GM23248 (cell line): Measurements from ENCODE around the gene CGNL1. TPM values are rescaled to one million over a fixed set of nuclear protein-coding genes. Genes with fewer than 3 reads are reported as not detected.
A peak's percentile ranks its signal among the peaks of the same experiment; 100 is the strongest.

Experiments
- DNase-seq: peaks from one replicate; pipeline ENCODE4 v3.0.0-alpha.2; 2015
- H2AFZ ChIP-seq: fragments of 200-600 bp; sonication (generic); 2 replicates; pipeline ENCODE4 v1.6.1; 2016; ENCODE audit warnings: antibody characterized with exemption
- H3F3A ChIP-seq: fragments of 200-600 bp; sonication (generic); 2 replicates; pipeline ENCODE4 v1.6.1; 2016; ENCODE audit warnings: mild to moderate bottlenecking, antibody characterized with exemption, mixed run types; ENCODE audit not compliant: insufficient read depth
- H3K27ac ChIP-seq: fragments of 200-600 bp; sonication (generic); 2 replicates; pipeline ENCODE4 v1.5.1; 2016; ENCODE audit warnings: mild to moderate bottlenecking
- H3K27me3 ChIP-seq: fragments of 200-600 bp; sonication (generic); replicated peaks from 2 replicates; pipeline ENCODE4 v1.6.1; 2016; ENCODE audit warnings: mild to moderate bottlenecking; ENCODE audit not compliant: insufficient read depth
- H3K36me3 ChIP-seq: fragments of 200-600 bp; sonication (generic); 2 replicates; pipeline ENCODE4 v1.6.1; 2016; ENCODE audit warnings: low read depth, mild to moderate bottlenecking
- H3K4me1 ChIP-seq: fragments of 200-600 bp; sonication (generic); 2 replicates; pipeline ENCODE4 v1.6.1; 2016; ENCODE audit warnings: mild to moderate bottlenecking; ENCODE audit not compliant: insufficient read depth
- H3K4me2 ChIP-seq: fragments of 200-600 bp; sonication (generic); one replicate; pipeline ENCODE4 v1.6.1; 2016; ENCODE audit warnings: mild to moderate bottlenecking; ENCODE audit not compliant: unreplicated experiment
- H3K4me3 ChIP-seq: fragments of 200-600 bp; sonication (generic); 2 replicates; pipeline ENCODE4 v1.5.1; 2016; ENCODE audit warnings: mild to moderate bottlenecking
- H3K79me2 ChIP-seq: fragments of 200-600 bp; sonication (generic); 2 replicates; pipeline ENCODE4 v1.6.1; 2016; ENCODE audit warnings: mild to moderate bottlenecking; ENCODE audit not compliant: insufficient read depth
- H3K9ac ChIP-seq: fragments of 200-600 bp; sonication (generic); 2 replicates; pipeline ENCODE4 v1.6.1; 2016; ENCODE audit warnings: mild to moderate bottlenecking
- H3K9me2 ChIP-seq: fragments of 200-600 bp; sonication (generic); 2 replicates; pipeline ENCODE4 v1.6.1; 2016; ENCODE audit warnings: mixed run types, mild to moderate bottlenecking, moderate library complexity; ENCODE audit not compliant: insufficient read depth
- H3K9me3 ChIP-seq: fragments of 200-600 bp; sonication (generic); one replicate; pipeline ENCODE4 v1.6.1; 2017; ENCODE audit warnings: low read depth
- H4K20me1 ChIP-seq: fragments of 200-600 bp; sonication (generic); 2 replicates; pipeline ENCODE4 v1.6.0; 2016; ENCODE audit not compliant: insufficient read depth
- EZH2 ChIP-seq: fragments of 200-600 bp; sonication (generic); IDR thresholded peaks from 2 replicates; pipeline ENCODE4 v1.6.1; 2018; ENCODE audit warnings: antibody characterized with exemption, mild to moderate bottlenecking; ENCODE audit not compliant: insufficient read depth, poor library complexity, severe bottlenecking
- EZH2phosphoT487 ChIP-seq: fragments of 200-600 bp; sonication (generic); IDR thresholded peaks from 2 replicates; pipeline ENCODE4 v1.6.1; 2018; ENCODE audit warnings: antibody characterized with exemption, moderate library complexity, mild to moderate bottlenecking, low read depth; ENCODE audit not compliant: insufficient read depth
- WGBS, 2 experiments: methylation state at CpG; one replicate each; pipeline ENCODE4 v1.1.6; 2015 to 2017; ENCODE audit warnings: low lambda C conversion rate in 2 of 2, low coverage in 1 of 2; ENCODE audit errors: missing lambda C conversion rate in 2 of 2; 5-methylcytosine and 5-hydroxymethylcytosine counted together
- in situ Hi-C: fragments of 300-500 bp; cut with MboI; formaldehyde crosslinking; loops from 2 replicates; pipeline ENCODE4 v1.15.0; 2020
- polyA plus RNA-seq: library from polyadenylated mRNA; unstranded; fragments of >200 nt; fragmentation: Nextera tagmentation; extraction: Ambion mirVana; gene quantifications from 2 replicates; pipeline ENCODE4 v1.2.1, GENCODE V29; 2016
- total RNA-seq: library from RNA; depleted of rRNA; stranded (reverse); fragments of >200 nt; shearing (Covaris generic); gene quantifications from 2 replicates; pipeline ENCODE4 v1.2.3, GENCODE V29; 2014

The CGNL1 gene
- total and polyA plus RNA-seq, 2 experiments from 2014 or later, result 0.11 TPM

- in situ Hi-C loops, result no loop called here
- H3K4me2 ChIP-seq, result no peak overlapping the region
- peaks cover 12% of the 10 kb centered on the region for H3K27me3 ChIP-seq
- H3K4me1 ChIP-seq, result 0 out of 2 replicates have a peak, but pooled peaks cover 7% of the 10 kb centered on the region
- peak; percentile 50 for DNase-seq
- 0 out of 2 replicates have a peak, but pooled peaks cover 4% of the 10 kb centered on the region for H3F3A ChIP-seq
- H3K9me3 ChIP-seq, result no peaks in the 10 kb centered on the region
- H3K27ac ChIP-seq, result no peak overlapping the region
- TF ChIP-seq EZH2 (no peak), EZH2phosphoT487 (no peak)
- H3K9ac ChIP-seq, result no peak overlapping the region
- no peaks in the 10 kb centered on the region for H3K9me2 ChIP-seq
- H3K79me2 ChIP-seq, result no peaks in the 10 kb centered on the region
- H2AFZ ChIP-seq, result no peak overlapping the region
- no peaks in the 10 kb centered on the region for H3K36me3 ChIP-seq
- H3K4me3 ChIP-seq, result no peak overlapping the region
- 76 to 78% methylated on average over 13 of the region's 13 CpGs for whole genome bisulfite sequencing, 2 experiments
- no peaks in the 10 kb centered on the region for H4K20me1 ChIP-seq
These were observed 42.3 kb downstream of the CGNL1 start for GRCh38 chr15:57418635-57419034.

GRCh38 chr15:57419335-57419734, 43.0 kb downstream of the CGNL1 start:
- Histone ChIP-seq H3F3A (0 out of 2 replicates have a peak, but pooled peaks cover 4% of the 10 kb centered on the region), H3K9me3 (no peaks in the 10 kb centered on the region), H3K9ac (no peak overlapping the region), H3K4me2 (no peak overlapping the region), H3K27me3 (peaks cover 9% of the 10 kb centered on the region), H3K27ac (no peak overlapping the region), H4K20me1 (no peaks in the 10 kb centered on the region), H3K4me3 (no peak overlapping the region), H3K36me3 (no peaks in the 10 kb centered on the region), H3K9me2 (no peaks in the 10 kb centered on the region), H3K4me1 (0 out of 2 replicates have a peak, but pooled peaks cover 7% of the 10 kb centered on the region), H2AFZ (no peak overlapping the region), H3K79me2 (no peaks in the 10 kb centered on the region)
- WGBS, 2 experiments, result 53 to 54% methylated on average over 2 of the region's 2 CpGs
- no peak for TF ChIP-seq EZH2phosphoT487
- no peak for TF ChIP-seq EZH2
- DNase-seq, result no peak
- in situ Hi-C loops, result no loop called here

- no peaks in the 10 kb centered on the region for H3K9me2 ChIP-seq
- WGBS, 2 experiments, result 80 to 82% methylated on average over 3 of the region's 3 CpGs
- DNase-seq, result no peak
These were observed 44.8 kb downstream of the CGNL1 start for GRCh38 chr15:57421110-57421509.

GRCh38 chr15:57421551-57421950, 45.2 kb downstream of the CGNL1 start:
- no peaks in the 10 kb centered on the region for H4K20me1 ChIP-seq
- peak overlapping the region; percentile 38 for H2AFZ ChIP-seq
- no peaks in the 10 kb centered on the region for H3K36me3 ChIP-seq
- 0 out of 2 replicates have a peak, but pooled peaks cover 4% of the 10 kb centered on the region for H3F3A ChIP-seq
- H3K9me2 ChIP-seq, result no peaks in the 10 kb centered on the region
- no peak overlapping the region for H3K9ac ChIP-seq
- H3K4me2 ChIP-seq, result no peak overlapping the region
- WGBS, 2 experiments, result 32 to 33% methylated on average over 6 of the region's 6 CpGs
- peak; percentile 12 for DNase-seq
- H3K4me3 ChIP-seq, result no peak overlapping the region
- in situ Hi-C loops, result no loop called here
- H3K27ac ChIP-seq, result no peak overlapping the region
- 0 out of 2 replicates have a peak, but pooled peaks cover 7% of the 10 kb centered on the region for H3K4me1 ChIP-seq
- no peaks in the 10 kb centered on the region for H3K79me2 ChIP-seq
- H3K27me3 ChIP-seq, result no peaks in the 10 kb centered on the region; the same call in none of the 2 replicates
- no peaks in the 10 kb centered on the region for H3K9me3 ChIP-seq
- no peak for TF ChIP-seq EZH2phosphoT487
- TF ChIP-seq EZH2, result no peak

More at GRCh38 chr15:57421110-57421509, 44.8 kb downstream of the CGNL1 start:
- TF ChIP-seq EZH2phosphoT487, result no peak
- TF ChIP-seq EZH2, result no peak
- Histone ChIP-seq H4K20me1 (no peaks in the 10 kb centered on the region), H3K36me3 (no peaks in the 10 kb centered on the region), H3K4me1 (0 out of 2 replicates have a peak, but pooled peaks cover 7% of the 10 kb centered on the region), H3K9me3 (no peaks in the 10 kb centered on the region), H3K9ac (no peak overlapping the region), H2AFZ (no peak overlapping the region), H3F3A (0 out of 2 replicates have a peak, but pooled peaks cover 4% of the 10 kb centered on the region), H3K27ac (no peak overlapping the region), H3K27me3 (no peaks in the 10 kb centered on the region; the same call in none of the 2 replicates), H3K4me2 (no peak overlapping the region), H3K79me2 (no peaks in the 10 kb centered on the region), H3K4me3 (no peak overlapping the region)
- in situ Hi-C loops, result no loop called here
